HUES48 (cell line): Measurements from ENCODE around the gene GAK.

Source experiments
- H3K27ac ChIP-seq: one replicate; pipeline ENCODE4 v1.7.0; 2013; ENCODE audit warnings: low read depth, low read length, inconsistent platforms
- H3K27me3 ChIP-seq: 2 replicates; pipeline ENCODE4 v1.6.1; 2013; ENCODE audit warnings: mild to moderate bottlenecking, low read length; ENCODE audit not compliant: control insufficient read depth, insufficient read depth
- H3K36me3 ChIP-seq: 2 replicates; pipeline ENCODE4 v1.6.1; 2013; ENCODE audit warnings: low read length; ENCODE audit not compliant: control insufficient read depth, insufficient read depth
- H3K4me1 ChIP-seq: 2 replicates; pipeline ENCODE4 v1.6.1; 2013; ENCODE audit warnings: mild to moderate bottlenecking, low read length; ENCODE audit not compliant: control insufficient read depth, insufficient read depth
- H3K4me3 ChIP-seq: 2 replicates; pipeline ENCODE4 v1.5.1; 2013; ENCODE audit warnings: mild to moderate bottlenecking, low read depth, low read length
- H3K9ac ChIP-seq: 2 replicates; pipeline ENCODE4 v1.6.1; 2013; ENCODE audit warnings: mild to moderate bottlenecking, low read depth, low read length, moderate library complexity
- H3K9me3 ChIP-seq: 2 replicates; pipeline ENCODE4 v1.6.1; 2013; ENCODE audit warnings: low read length; ENCODE audit not compliant: control insufficient read depth, insufficient read depth

The GAK gene

GRCh38 chr4:968621-969394, 36.7 kb upstream of the GAK start:
- Histone ChIP-seq H3K4me3 (peak overlapping the region; percentile 21; the same call in 1 of the 2 replicates), H3K27me3 (peaks cover 25% of the 10 kb centered on the region), H3K27ac (no peak overlapping the region)

GRCh38 chr4:968221-968620, 36.1 kb upstream of the GAK start:
- peaks cover 24% of the 10 kb centered on the region for H3K27me3 ChIP-seq
- no peak overlapping the region for H3K9ac ChIP-seq
- H3K36me3 ChIP-seq = no peaks in the 10 kb centered on the region; the same call in 1 of the 2 replicates
- no peaks in the 10 kb centered on the region for H3K9me3 ChIP-seq
- H3K4me3 ChIP-seq = peak overlapping the region; percentile 21; the same call in 1 of the 2 replicates
- H3K27ac ChIP-seq = no peak overlapping the region
- H3K4me1 ChIP-seq = no peaks in the 10 kb centered on the region; the same call in 1 of the 2 replicates

More at GRCh38 chr4:968621-969394, 36.7 kb upstream of the GAK start:
- Histone ChIP-seq H3K9me3 (no peaks in the 10 kb centered on the region), H3K9ac (no peak overlapping the region), H3K4me1 (no peaks in the 10 kb centered on the region; the same call in 1 of the 2 replicates), H3K36me3 (no peaks in the 10 kb centered on the region; the same call in 1 of the 2 replicates)

- peaks cover 20% of the 10 kb centered on the region for H3K27me3 ChIP-seq
- H3K4me1 ChIP-seq = no peaks in the 10 kb centered on the region; the same call in 1 of the 2 replicates
- H3K9me3 ChIP-seq = no peaks in the 10 kb centered on the region
- no peaks in the 10 kb centered on the region; the same call in 1 of the 2 replicates for H3K36me3 ChIP-seq
- H3K27ac ChIP-seq = no peak overlapping the region
- H3K4me3 ChIP-seq = peak overlapping the region; percentile 52
- no peak overlapping the region for H3K9ac ChIP-seq
Measured at GRCh38 chr4:967113-968104, 35.3 kb upstream of the GAK start.

- Histone ChIP-seq H3K9me3 (no peaks in the 10 kb centered on the region), H3K36me3 (no peaks in the 10 kb centered on the region; the same call in 1 of the 2 replicates), H3K9ac (no peak overlapping the region), H3K4me1 (no peaks in the 10 kb centered on the region; the same call in 1 of the 2 replicates), H3K4me3 (no peak overlapping the region), H3K27ac (no peak overlapping the region), H3K27me3 (peaks cover 13% of the 10 kb centered on the region; the same call in 1 of the 2 replicates)
Measured at GRCh38 chr4:966266-967112, 34.4 kb upstream of the GAK start.

GRCh38 chr4:965766-966134, 33.6 kb upstream of the GAK start:
- Histone ChIP-seq H3K27me3 (peaks cover 13% of the 10 kb centered on the region; the same call in 1 of the 2 replicates), H3K9ac (no peak overlapping the region), H3K4me3 (no peak overlapping the region), H3K36me3 (no peaks in the 10 kb centered on the region; the same call in 1 of the 2 replicates), H3K4me1 (no peaks in the 10 kb centered on the region; the same call in 1 of the 2 replicates), H3K27ac (no peak overlapping the region), H3K9me3 (no peaks in the 10 kb centered on the region)

- no peaks in the 10 kb centered on the region for H3K9me3 ChIP-seq
- H3K27me3 ChIP-seq = peaks cover 13% of the 10 kb centered on the region; the same call in 1 of the 2 replicates
- no peaks in the 10 kb centered on the region; the same call in 1 of the 2 replicates for H3K36me3 ChIP-seq
- no peak overlapping the region for H3K4me3 ChIP-seq
- no peak overlapping the region for H3K9ac ChIP-seq
- no peak overlapping the region for H3K27ac ChIP-seq
- no peaks in the 10 kb centered on the region; the same call in 1 of the 2 replicates for H3K4me1 ChIP-seq
Measured at GRCh38 chr4:965048-965765, 33.1 kb upstream of the GAK start.

- Histone ChIP-seq H3K9ac (no peak overlapping the region), H3K4me3 (no peak overlapping the region), H3K27me3 (peaks cover 13% of the 10 kb centered on the region; the same call in 1 of the 2 replicates), H3K9me3 (no peaks in the 10 kb centered on the region), H3K27ac (no peak overlapping the region), H3K36me3 (peaks cover 3% of the 10 kb centered on the region; the same call in 1 of the 2 replicates), H3K4me1 (no peaks in the 10 kb centered on the region; the same call in 1 of the 2 replicates)
Measured at GRCh38 chr4:964346-965025, 32.4 kb upstream of the GAK start.

GRCh38 chr4:963276-964225, 31.4 kb upstream of the GAK start:
- Histone ChIP-seq H3K4me3 (no peak overlapping the region), H3K4me1 (no peaks in the 10 kb centered on the region; the same call in 1 of the 2 replicates), H3K27me3 (peaks cover 12% of the 10 kb centered on the region; the same call in 1 of the 2 replicates), H3K36me3 (peaks cover 3% of the 10 kb centered on the region; the same call in 1 of the 2 replicates), H3K27ac (no peak overlapping the region), H3K9me3 (no peaks in the 10 kb centered on the region), H3K9ac (no peak overlapping the region)
